Fibroblast of lung (primary cell): ENCODE measurements around the gene SUPT3H.

Source experiments
- EZH2 ChIP-seq: IDR thresholded peaks from 2 replicates; pipeline ENCODE4 v1.5.1; 2012; ENCODE audit warnings: low read length, control low read depth, mild to moderate bottlenecking; ENCODE audit errors: missing control alignments
- TF ChIP-seq, protein P1 (sequence below), 2 donors: IDR thresholded peaks in 1 of 2; conservative IDR thresholded peaks in 1 of 2; 1 replicate in 1 of 2; 2 replicates in 1 of 2; pipeline ENCODE4 v1.5.1; 2011 to 2012; ENCODE audit warnings: low read length in 2 of 2, control low read depth in 1 of 2, inconsistent platforms in 1 of 2, low read depth in 1 of 2, mild to moderate bottlenecking in 1 of 2

DNA sequence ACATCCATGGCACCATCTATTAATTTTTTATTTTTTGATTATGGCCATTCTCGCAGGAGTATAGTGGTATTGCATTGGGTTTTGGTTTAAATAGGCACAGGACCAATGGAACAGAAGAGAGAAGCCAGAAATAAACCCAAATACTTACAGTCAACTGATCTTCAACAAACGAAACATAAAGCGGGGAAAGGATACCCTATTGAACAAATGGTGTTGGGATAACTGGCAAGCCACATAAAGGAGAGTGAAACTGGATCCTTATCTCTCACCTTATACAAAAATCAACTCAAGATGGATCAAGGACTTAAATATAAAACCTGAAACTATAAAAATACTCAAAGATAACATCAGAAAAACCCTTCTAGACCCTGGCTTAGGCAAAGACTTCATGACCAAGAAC lies 74.9 kb downstream of the SUPT3H start:
- TF ChIP-seq, protein P1, sequence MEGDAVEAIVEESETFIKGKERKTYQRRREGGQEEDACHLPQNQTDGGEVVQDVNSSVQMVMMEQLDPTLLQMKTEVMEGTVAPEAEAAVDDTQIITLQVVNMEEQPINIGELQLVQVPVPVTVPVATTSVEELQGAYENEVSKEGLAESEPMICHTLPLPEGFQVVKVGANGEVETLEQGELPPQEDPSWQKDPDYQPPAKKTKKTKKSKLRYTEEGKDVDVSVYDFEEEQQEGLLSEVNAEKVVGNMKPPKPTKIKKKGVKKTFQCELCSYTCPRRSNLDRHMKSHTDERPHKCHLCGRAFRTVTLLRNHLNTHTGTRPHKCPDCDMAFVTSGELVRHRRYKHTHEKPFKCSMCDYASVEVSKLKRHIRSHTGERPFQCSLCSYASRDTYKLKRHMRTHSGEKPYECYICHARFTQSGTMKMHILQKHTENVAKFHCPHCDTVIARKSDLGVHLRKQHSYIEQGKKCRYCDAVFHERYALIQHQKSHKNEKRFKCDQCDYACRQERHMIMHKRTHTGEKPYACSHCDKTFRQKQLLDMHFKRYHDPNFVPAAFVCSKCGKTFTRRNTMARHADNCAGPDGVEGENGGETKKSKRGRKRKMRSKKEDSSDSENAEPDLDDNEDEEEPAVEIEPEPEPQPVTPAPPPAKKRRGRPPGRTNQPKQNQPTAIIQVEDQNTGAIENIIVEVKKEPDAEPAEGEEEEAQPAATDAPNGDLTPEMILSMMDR (conservative IDR thresholded peaks at IDR 0.05 in 1 of 2, IDR thresholded peaks at IDR 0.05 in 1 of 2; ENCODE audit: low read depth in 1 of 2, low read length in 2 of 2): no peak
- TF ChIP-seq EZH2: no peak
